AG09319 (cell line): ENCODE data around the gene COPZ2.

Experiments
- DNase-seq: peaks from one replicate; pipeline ENCODE4 v3.0.0-alpha.2; 2010; ENCODE audit warnings: low read depth; ENCODE audit errors: extremely low read depth
- TF ChIP-seq, protein P1 (sequence below): IDR thresholded peaks from 2 replicates; pipeline ENCODE4 v1.5.1; 2011; ENCODE audit warnings: low read depth, mild to moderate bottlenecking, inconsistent platforms, low read length, moderate library complexity

Gene COPZ2

DNA sequence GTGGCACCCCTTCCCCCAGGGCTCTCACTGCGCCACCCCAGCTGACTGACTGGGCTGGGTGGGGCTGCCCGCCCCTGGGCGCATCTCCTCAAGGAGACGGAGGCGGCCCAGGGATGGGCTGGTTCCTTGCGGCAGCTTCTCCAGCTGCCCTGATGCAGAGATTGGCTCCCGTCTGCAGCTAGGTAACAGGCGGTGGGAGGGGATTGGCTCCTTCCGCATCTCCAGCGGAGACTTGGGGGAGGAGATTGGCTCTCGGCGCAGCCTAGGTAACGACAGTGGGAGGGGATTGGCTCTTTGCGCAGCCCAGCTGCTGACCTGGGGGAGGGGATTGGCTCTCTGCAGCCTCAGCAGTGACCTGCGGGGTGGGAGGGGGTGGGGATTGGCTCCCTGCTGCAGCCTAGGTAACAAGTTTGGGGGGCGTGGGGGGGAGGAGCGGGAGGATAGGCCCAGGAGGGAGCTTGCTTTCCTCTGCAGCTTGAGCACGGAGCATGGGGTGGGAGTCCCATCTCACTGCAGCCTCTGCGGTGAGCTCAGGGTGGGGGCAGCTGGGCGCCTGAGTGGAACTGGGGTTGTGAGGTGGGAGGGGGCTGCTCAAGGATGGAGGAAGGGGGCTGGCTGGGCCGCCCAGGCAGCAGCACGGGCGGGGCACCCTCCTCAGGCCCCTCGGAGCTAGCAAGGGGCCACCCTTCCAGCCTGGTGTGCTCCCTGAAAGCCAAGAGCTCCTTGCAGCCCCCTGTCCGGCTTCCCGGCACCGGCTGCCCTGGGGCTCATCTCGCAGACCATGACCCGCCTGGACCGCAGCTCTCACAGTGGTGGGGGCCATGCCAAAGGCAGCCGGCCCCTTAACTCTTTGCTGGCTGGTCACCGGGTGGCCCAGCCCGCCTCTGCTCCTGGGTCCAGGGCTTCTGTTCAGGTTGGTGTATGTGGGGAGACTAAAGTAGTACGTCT, 16.9 kb upstream of the COPZ2 start:
- peak; percentile 62 for DNase-seq
- TF ChIP-seq, protein P1, sequence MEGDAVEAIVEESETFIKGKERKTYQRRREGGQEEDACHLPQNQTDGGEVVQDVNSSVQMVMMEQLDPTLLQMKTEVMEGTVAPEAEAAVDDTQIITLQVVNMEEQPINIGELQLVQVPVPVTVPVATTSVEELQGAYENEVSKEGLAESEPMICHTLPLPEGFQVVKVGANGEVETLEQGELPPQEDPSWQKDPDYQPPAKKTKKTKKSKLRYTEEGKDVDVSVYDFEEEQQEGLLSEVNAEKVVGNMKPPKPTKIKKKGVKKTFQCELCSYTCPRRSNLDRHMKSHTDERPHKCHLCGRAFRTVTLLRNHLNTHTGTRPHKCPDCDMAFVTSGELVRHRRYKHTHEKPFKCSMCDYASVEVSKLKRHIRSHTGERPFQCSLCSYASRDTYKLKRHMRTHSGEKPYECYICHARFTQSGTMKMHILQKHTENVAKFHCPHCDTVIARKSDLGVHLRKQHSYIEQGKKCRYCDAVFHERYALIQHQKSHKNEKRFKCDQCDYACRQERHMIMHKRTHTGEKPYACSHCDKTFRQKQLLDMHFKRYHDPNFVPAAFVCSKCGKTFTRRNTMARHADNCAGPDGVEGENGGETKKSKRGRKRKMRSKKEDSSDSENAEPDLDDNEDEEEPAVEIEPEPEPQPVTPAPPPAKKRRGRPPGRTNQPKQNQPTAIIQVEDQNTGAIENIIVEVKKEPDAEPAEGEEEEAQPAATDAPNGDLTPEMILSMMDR: no peak

- no peak for DNase-seq
- TF ChIP-seq, protein P1: no peak
Measured at GRCh38 chr17:48053758-48054237, 16.2 kb upstream of the COPZ2 start.

DNA sequence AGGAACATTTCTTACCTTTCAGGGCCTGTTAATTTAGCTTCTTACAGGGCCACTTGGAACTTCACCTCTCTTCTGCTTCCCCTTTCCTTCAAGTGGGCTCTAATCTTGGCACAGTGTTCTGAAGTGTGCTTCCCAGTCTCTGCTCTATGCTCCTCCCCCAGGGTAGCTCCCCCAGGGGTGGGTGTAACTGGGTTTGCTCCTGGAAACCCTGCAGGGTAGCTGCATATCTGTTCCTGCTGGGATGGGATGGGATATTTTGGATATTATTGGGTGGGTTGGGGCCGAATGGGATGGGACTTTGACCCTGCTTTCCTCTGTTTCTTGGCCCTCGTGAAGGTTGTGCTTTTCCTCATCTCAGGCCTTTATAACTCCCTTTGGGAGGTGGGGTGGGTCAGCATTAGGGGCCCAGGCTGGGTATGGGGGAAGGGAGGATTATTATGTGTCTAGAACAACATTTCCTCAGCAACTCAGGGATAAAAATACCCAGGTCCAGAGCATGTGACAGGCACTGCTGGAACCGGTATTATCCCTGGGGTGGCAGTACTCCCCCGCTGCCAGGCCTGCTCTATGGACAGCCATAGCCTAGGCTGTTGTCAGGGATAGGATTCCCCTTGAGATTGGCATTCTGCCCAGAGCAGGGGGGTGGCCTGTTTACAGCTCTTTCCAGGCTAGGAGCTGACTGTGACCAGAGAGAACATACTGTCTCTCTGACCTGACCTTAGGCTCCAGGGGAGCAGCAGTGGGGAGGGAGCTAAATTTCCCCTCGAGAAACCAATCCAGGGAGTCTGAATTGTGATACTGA, 15.6 kb upstream of the COPZ2 start:
- TF ChIP-seq, protein P1: no peak
- no peak for DNase-seq

GRCh38 chr17:48051706-48052486, 14.3 kb upstream of the COPZ2 start:
- DNase-seq: peak; percentile 84
- TF ChIP-seq, protein P1: peak; percentile 15

DNA sequence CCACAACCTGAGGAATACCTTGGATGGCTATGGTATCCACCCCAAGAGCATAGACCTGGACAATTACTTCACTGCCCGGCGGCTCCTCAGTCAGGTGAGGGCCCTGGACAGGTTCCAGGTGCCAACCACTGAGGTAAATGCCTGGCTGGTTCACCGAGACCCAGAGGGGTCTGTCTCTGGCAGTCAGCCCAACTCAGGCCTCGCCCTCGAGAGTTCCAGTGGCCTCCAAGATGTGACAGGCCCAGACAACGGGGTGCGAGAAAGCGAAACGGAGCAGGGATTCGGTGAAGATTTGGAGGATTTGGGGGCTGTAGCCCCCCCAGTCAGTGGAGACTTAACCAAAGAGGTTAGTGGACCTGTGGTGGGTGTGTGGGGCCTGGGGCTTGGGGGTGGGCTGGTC, 13.7 kb upstream of the COPZ2 start:
- DNase-seq: no peak
- TF ChIP-seq, protein P1: no peak

DNA sequence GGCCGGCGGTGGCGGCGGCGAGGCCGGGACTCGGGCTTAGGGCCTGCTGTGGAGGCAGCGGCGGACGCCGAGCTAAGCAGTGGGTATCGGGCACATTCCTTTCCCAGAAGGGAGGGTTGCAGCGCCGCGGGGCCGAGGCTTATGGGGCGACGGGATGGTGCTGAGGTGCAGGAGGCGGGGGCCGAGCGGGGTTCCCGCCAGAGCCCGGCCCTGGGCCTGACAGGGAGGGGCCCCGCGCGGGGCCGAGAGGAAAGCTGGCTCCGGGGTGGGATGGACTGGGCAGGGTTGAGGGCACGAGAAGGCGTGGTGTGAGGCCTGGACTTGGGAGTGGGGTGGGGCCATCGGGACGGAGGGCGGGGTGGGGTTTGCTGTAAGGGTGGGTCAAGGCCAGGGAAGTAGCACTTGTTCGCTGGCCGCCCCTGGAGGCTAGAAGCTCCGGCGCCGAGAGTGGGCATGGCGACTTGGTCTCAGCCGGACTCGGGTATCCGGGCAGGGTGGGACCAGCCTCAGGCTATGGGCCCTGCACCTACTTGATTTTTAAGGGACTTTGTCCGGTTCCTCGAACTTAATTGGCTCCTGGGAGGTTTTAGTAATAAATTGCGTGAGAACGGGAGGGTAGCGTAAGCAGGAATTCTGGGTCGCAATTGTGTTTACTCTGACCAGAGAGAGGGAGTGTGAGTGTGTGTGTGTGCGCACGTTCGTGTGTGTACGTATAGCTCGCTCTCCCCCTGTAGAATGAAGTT, 11.0 kb upstream of the COPZ2 start:
- peak; percentile 90 for DNase-seq

More for the DNA sequence above, 11.0 kb upstream of the COPZ2 start:
- TF ChIP-seq, protein P1: no peak
